Astrocyte (in vitro differentiated cells and primary cell): Measurements from ENCODE around the gene RRAGC.

Source experiments
- EZH2 ChIP-seq: IDR thresholded peaks from 2 replicates; pipeline ENCODE4 v1.6.1; 2012; ENCODE audit warnings: mild to moderate bottlenecking, low read length, inconsistent platforms; ENCODE audit not compliant: insufficient read depth
- TF ChIP-seq, protein P1 (sequence below): IDR thresholded peaks from 2 replicates; pipeline ENCODE4 v1.5.1; 2011; ENCODE audit warnings: low read depth, mild to moderate bottlenecking, inconsistent platforms, low read length, moderate library complexity; ENCODE audit not compliant: insufficient read depth

DNA sequence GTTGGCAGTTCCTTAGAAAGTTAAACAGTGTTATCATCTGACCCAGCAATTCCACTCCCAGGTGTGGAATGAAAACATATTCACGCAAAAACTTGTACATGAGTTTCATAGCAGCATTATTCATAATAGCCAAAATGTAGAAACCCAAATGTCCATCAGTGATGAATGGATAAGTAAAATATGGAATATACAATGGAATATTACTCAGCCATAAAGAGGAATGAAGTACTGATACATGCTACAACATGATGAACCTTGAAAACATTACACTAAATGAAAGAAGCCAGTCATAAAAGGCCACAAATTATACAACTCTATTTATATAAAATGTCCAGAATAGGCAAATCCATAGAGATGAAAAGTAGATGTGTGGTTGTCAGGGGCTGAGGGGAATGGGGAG is 53.5 kb downstream of the RRAGC start:
- TF ChIP-seq, protein P1, sequence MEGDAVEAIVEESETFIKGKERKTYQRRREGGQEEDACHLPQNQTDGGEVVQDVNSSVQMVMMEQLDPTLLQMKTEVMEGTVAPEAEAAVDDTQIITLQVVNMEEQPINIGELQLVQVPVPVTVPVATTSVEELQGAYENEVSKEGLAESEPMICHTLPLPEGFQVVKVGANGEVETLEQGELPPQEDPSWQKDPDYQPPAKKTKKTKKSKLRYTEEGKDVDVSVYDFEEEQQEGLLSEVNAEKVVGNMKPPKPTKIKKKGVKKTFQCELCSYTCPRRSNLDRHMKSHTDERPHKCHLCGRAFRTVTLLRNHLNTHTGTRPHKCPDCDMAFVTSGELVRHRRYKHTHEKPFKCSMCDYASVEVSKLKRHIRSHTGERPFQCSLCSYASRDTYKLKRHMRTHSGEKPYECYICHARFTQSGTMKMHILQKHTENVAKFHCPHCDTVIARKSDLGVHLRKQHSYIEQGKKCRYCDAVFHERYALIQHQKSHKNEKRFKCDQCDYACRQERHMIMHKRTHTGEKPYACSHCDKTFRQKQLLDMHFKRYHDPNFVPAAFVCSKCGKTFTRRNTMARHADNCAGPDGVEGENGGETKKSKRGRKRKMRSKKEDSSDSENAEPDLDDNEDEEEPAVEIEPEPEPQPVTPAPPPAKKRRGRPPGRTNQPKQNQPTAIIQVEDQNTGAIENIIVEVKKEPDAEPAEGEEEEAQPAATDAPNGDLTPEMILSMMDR = no peak
- no peak for TF ChIP-seq EZH2
